IPS-NIHi11 (cell line): ENCODE measurements around the gene AFG1L.
A peak's percentile ranks its signal among the peaks of the same experiment; 100 is the strongest.

ENCODE experiments used
- DNase-seq: peaks from one replicate; pipeline ENCODE4 v3.0.0; 2012; ENCODE audit warnings: mixed read lengths, low spot score

The AFG1L gene

GRCh38 chr6:108453601-108454185 is 158.8 kb downstream of the AFG1L start:
- DNase-seq, result no peak

- no peak for DNase-seq
Measured at GRCh38 chr6:108454356-108454755, 159.5 kb downstream of the AFG1L start.

GRCh38 chr6:108455688-108456087 is 160.8 kb downstream of the AFG1L start:
- no peak for DNase-seq

GRCh38 chr6:108463784-108464183 is 168.9 kb downstream of the AFG1L start:
- DNase-seq, result no peak

- DNase-seq, result no peak
Measured at GRCh38 chr6:108464418-108465097, 169.7 kb downstream of the AFG1L start.

GRCh38 chr6:108465098-108465495 is 170.2 kb downstream of the AFG1L start:
- DNase-seq, result no peak

- no peak for DNase-seq
Measured at GRCh38 chr6:108468346-108468745, 173.5 kb downstream of the AFG1L start.

GRCh38 chr6:108469316-108469715 is 174.5 kb downstream of the AFG1L start:
- no peak for DNase-seq

GRCh38 chr6:108473197-108473596 is 178.3 kb downstream of the AFG1L start:
- DNase-seq, result no peak

- DNase-seq, result no peak
Measured at GRCh38 chr6:108476376-108476775, 181.5 kb downstream of the AFG1L start.

GRCh38 chr6:108476847-108477430 is 182.1 kb downstream of the AFG1L start:
- DNase-seq, result no peak

GRCh38 chr6:108482559-108482958 is 187.7 kb downstream of the AFG1L start:
- DNase-seq, result no peak

GRCh38 chr6:108484016-108484415 is 189.2 kb downstream of the AFG1L start:
- no peak for DNase-seq

- no peak for DNase-seq
Measured at GRCh38 chr6:108489699-108490098, 194.8 kb downstream of the AFG1L start.

GRCh38 chr6:108492131-108492766 is 197.4 kb downstream of the AFG1L start:
- peak; percentile 31 for DNase-seq

GRCh38 chr6:108494434-108494833 is 199.6 kb downstream of the AFG1L start:
- DNase-seq, result no peak

- peak; percentile 58 for DNase-seq
Measured at GRCh38 chr6:108497883-108498282, 203.0 kb downstream of the AFG1L start.

GRCh38 chr6:108501559-108501958 is 206.7 kb downstream of the AFG1L start:
- DNase-seq, result peak; percentile 14

GRCh38 chr6:108502832-108503231 is 208.0 kb downstream of the AFG1L start:
- no peak for DNase-seq

GRCh38 chr6:108507316-108507715 is 212.5 kb downstream of the AFG1L start:
- DNase-seq, result no peak

GRCh38 chr6:108510461-108511319 is 215.8 kb downstream of the AFG1L start:
- no peak for DNase-seq
